Activated CD4-positive, alpha-beta T cell treated with anti-CD3 and anti-CD28 coated beads, Interleukin-2, amount 50 U/mL, for 24 hours (primary cell): ENCODE data around the gene CBFA2T3.
"Not testable (repeated sequence)": the region's sequence is repeated elsewhere in the genome, so short reads cannot be mapped to it uniquely, and the experiment has no call there.

Experiments
- DNase-seq, 2 donors: peaks; one replicate each; pipeline ENCODE4 v3.0.0-alpha.2; 2020; ENCODE audit warnings: low read depth in 1 of 2, low spot score in 1 of 2

CBFA2T3 gene

DNA sequence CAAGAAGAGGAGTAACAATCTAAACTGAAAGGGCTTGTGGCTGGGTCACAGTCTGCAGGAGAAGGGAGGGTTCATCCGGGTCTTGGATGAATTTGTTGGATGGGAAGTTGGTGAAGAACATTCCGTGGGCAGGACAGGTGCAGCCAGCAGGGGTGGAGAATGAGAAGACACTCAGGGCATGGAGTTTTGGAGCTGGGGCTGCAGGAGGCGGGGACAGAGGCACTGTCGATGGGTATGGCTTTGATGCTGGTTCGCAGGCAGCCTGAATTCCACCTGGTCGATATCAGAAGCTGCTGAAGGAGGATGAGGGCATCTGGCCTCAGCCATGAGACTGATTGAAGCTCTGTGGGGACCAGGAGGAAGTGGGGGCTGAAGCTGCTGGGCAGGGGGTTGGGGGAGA is 36.1 kb upstream of the CBFA2T3 start:
- no peak for DNase-seq

DNA sequence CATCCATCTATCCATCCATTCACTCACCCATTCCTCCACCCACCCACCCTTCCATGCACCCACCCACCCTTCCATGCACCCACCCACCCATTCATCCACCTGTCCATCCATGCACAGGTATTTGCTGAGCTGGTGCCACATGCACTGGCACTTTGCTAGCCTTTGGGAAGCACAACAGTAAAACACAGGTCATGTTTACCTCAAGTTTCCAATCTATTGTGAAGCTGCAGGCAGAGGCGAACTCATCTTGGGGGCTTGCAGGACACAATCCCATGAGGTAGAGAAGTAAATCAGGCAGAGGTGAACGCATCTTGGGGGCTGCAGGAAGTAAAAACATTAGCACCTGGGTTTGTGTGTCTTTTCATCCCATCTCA is 35.6 kb upstream of the CBFA2T3 start:
- DNase-seq: no peak

DNA sequence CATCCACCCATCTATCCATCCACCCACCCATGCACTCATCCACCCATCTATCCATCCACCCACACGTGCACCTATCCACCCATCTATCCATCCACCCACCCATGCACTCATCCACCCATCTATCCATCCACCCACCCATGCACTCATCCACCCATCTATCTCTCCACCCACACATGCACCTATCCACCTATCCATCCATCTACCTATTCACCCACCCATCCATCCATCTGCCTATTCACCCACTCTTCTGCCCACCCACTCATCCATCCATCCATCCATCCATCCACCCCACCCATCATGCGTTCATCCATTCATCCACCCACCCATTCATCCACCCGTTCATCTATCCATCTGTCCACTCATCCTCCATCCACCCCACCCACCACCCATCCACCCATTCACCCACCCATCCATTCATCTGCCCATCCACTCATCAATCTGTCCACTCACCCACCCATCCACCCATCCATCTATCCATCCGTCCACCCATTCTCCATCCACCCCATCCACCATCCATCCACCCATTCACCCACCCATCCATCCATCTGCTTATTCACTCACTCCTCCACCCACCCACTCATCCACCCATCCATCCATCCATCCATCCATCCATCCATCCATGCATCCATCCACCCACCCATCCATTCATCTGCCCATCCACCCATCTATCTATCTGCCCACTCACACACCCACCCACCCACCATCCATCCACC is 35.1 kb upstream of the CBFA2T3 start:
- DNase-seq: no peak

- no peak for DNase-seq
These were observed 33.4 kb upstream of the CBFA2T3 start for GRCh38 chr16:89010210-89010925.

- no peak for DNase-seq
These were observed 32.6 kb upstream of the CBFA2T3 start for GRCh38 chr16:89009343-89010209.

DNA sequence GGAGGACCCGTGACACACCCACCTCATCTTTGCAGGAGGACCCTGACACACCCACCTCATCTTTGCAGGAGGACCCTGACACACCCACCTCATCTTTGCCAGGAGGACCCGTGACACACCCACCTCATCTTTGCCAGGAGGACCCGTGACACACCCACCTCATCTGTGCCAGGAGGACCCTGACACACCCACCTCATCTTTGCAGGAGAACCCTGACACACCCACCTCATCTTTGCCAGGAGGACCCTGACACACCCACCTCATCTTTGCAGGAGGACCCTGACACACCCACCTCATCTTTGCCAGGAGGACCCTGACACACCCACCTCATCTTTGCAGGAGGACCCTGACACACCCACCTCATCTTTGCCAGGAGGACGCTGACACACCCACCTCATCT is 31.8 kb upstream of the CBFA2T3 start:
- not testable (repeated sequence) for DNase-seq

- no peak for DNase-seq
These were observed 30.6 kb upstream of the CBFA2T3 start for GRCh38 chr16:89007371-89008249.

- DNase-seq: no peak
These were observed 29.2 kb upstream of the CBFA2T3 start for GRCh38 chr16:89006036-89006752.

- no peak for DNase-seq
These were observed 28.4 kb upstream of the CBFA2T3 start for GRCh38 chr16:89005201-89006035.

GRCh38 chr16:89004209-89004831 is 27.3 kb upstream of the CBFA2T3 start:
- no peak for DNase-seq

DNA sequence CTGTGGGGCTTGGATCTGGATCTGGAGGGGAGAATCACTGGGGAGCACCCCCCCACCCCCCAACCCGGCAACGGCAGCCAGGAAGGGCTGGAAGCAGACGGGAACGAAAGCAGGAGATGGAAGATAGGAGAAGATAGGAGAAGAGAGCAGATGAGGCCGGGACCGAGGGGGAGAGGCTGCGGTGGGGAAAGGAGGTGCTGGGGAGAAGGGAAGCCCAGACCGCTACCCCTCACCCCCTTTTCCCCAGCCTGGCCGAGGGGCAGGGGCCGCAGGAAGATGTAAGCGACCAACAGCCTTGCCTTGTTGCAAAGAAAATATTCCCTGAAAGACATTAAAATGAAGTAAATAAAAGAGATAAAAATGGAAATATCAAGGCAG is 26.8 kb upstream of the CBFA2T3 start:
- DNase-seq: no peak

- DNase-seq: no peak
These were observed 26.1 kb upstream of the CBFA2T3 start for GRCh38 chr16:89002851-89003830.

GRCh38 chr16:89002081-89002480 is 25.1 kb upstream of the CBFA2T3 start:
- DNase-seq: not testable (repeated sequence)

DNA sequence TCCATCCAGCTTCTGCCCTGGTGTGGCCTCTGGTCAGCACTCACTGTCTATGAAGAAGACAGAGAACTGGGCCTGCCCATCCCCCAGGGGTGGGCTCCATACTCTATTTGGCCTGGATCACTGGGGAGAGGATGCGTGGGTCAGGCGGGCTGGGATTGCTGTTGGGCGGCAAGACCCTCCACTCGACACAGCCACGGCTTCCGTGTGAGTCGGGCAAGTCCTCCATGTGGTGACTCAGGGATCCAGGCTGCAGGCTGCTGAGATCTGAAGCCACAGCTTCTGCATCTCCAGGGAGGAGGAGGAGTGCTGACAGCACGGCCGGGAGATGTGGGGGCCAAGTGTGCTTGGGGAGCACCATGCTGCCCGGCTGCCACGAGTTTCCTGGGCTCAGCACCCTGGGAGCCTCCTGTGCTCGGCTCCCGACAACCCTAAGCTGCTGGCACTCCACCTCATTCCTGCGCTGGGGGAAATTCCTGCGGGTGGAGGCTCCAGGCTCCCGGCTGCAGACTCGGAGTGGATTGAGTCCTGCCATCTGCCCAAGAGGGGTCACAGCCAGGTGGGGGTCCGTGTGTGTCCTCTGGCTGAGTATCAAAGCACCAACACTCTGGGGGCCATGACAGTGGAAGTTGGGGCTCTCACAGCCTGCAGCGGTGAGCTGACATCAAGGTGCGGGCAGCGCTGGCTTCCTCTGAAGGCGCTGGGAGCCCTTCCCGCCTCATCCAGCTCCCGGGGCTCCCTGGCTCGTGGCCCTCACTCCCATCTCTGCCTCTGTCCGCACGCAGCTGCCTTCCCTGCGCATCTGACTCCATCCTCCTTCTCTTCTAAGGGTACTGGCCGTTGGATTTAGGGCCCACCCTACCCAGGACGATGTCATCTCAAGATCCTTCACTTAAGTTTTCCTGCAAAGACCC is 24.4 kb upstream of the CBFA2T3 start:
- no peak for DNase-seq

GRCh38 chr16:89000207-89000959 is 23.4 kb upstream of the CBFA2T3 start:
- no peak for DNase-seq
